ENCODE measurements around the gene LSP1.
A peak's percentile ranks its signal among the peaks of the same experiment; 100 is the strongest.

LSP1 gene

GRCh38 chr11:1920128-1920908, 67.4 kb downstream of the LSP1 start:
- TF ChIP-seq TAF1 (IDR thresholded peaks at IDR 0.05; ENCODE audit: borderline replicate concordance, low read depth, low read length) (no peak), POLR2A (IDR thresholded peaks at IDR 0.05; ENCODE audit: low read depth, low read length) (no peak), POLR2AphosphoS5 (IDR thresholded peaks at IDR 0.05; ENCODE audit: low read depth, low read length) (no peak)
- FAIRE-seq (no peak), DNase-seq (ENCODE audit: insufficient read length) (no peak)

GRCh38 chr11:1920909-1921573, 68.2 kb downstream of the LSP1 start:
- peak; percentile 29 for DNase-seq (ENCODE audit: insufficient read length)
- TF ChIP-seq POLR2AphosphoS5 (IDR thresholded peaks at IDR 0.05; ENCODE audit: low read depth, low read length) (no peak), TAF1 (IDR thresholded peaks at IDR 0.05; ENCODE audit: borderline replicate concordance, low read depth, low read length) (no peak), POLR2A (IDR thresholded peaks at IDR 0.05; ENCODE audit: low read depth, low read length) (no peak)
- no peak for FAIRE-seq

DNA sequence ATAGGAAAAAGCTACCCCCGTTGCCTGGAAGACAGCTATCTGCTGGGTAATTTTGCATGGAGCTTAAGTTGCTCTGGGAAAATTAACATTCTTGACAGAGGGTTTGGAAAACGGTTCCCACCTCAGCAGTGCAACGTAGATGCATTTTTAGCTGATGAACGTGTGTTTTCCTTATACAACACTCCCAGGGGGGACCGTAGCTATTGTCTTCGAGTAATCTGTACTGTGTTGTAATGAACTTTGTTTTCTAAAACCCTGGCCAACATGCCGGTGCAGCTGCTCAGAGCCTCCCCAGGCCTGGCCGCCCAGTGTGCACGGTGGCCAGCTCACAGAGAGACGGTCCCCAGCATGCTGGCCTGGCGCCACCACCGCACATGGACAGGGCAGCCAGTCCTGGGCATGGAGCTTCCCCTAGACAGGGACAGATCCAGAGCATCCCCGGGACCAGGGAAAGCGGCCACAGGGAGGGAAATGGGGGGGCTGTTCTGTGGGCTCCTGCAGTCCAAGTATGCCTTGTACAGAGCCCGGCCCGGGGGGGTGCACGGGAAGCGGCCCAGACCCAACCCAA, 68.8 kb downstream of the LSP1 start:
- no peak for TF ChIP-seq POLR2AphosphoS5 (IDR thresholded peaks at IDR 0.05; ENCODE audit: low read depth, low read length)
- TF ChIP-seq TAF1 (IDR thresholded peaks at IDR 0.05; ENCODE audit: borderline replicate concordance, low read depth, low read length): no peak
- TF ChIP-seq POLR2A (IDR thresholded peaks at IDR 0.05; ENCODE audit: low read depth, low read length): no peak
- FAIRE-seq: no peak
- DNase-seq (ENCODE audit: insufficient read length): no peak

GRCh38 chr11:1922481-1923081, 69.7 kb downstream of the LSP1 start:
- FAIRE-seq: no peak
- no peak for DNase-seq (ENCODE audit: insufficient read length)
- no peak for TF ChIP-seq TAF1 (IDR thresholded peaks at IDR 0.05; ENCODE audit: borderline replicate concordance, low read depth, low read length)
- no peak for TF ChIP-seq POLR2A (IDR thresholded peaks at IDR 0.05; ENCODE audit: low read depth, low read length)

- FAIRE-seq (no peak), DNase-seq (ENCODE audit: insufficient read length) (no peak)
- TF ChIP-seq POLR2AphosphoS5 (IDR thresholded peaks at IDR 0.05; ENCODE audit: low read depth, low read length) (no peak), TAF1 (IDR thresholded peaks at IDR 0.05; ENCODE audit: borderline replicate concordance, low read depth, low read length) (no peak), POLR2A (IDR thresholded peaks at IDR 0.05; ENCODE audit: low read depth, low read length) (no peak)
Measured at GRCh38 chr11:1923201-1923956, 70.5 kb downstream of the LSP1 start.

GRCh38 chr11:1924181-1924580, 71.3 kb downstream of the LSP1 start:
- no peak for TF ChIP-seq POLR2AphosphoS5 (IDR thresholded peaks at IDR 0.05; ENCODE audit: low read depth, low read length)
- no peak for TF ChIP-seq POLR2A (IDR thresholded peaks at IDR 0.05; ENCODE audit: low read depth, low read length)
- TF ChIP-seq TAF1 (IDR thresholded peaks at IDR 0.05; ENCODE audit: borderline replicate concordance, low read depth, low read length): no peak
- FAIRE-seq (no peak), DNase-seq (ENCODE audit: insufficient read length) (no peak)

GRCh38 chr11:1924646-1925372, 71.9 kb downstream of the LSP1 start:
- TF ChIP-seq POLR2A (IDR thresholded peaks at IDR 0.05; ENCODE audit: low read depth, low read length) (no peak), TAF1 (IDR thresholded peaks at IDR 0.05; ENCODE audit: borderline replicate concordance, low read depth, low read length) (no peak), POLR2AphosphoS5 (IDR thresholded peaks at IDR 0.05; ENCODE audit: low read depth, low read length) (no peak)
- FAIRE-seq (no peak), DNase-seq (ENCODE audit: insufficient read length) (no peak)

DNA sequence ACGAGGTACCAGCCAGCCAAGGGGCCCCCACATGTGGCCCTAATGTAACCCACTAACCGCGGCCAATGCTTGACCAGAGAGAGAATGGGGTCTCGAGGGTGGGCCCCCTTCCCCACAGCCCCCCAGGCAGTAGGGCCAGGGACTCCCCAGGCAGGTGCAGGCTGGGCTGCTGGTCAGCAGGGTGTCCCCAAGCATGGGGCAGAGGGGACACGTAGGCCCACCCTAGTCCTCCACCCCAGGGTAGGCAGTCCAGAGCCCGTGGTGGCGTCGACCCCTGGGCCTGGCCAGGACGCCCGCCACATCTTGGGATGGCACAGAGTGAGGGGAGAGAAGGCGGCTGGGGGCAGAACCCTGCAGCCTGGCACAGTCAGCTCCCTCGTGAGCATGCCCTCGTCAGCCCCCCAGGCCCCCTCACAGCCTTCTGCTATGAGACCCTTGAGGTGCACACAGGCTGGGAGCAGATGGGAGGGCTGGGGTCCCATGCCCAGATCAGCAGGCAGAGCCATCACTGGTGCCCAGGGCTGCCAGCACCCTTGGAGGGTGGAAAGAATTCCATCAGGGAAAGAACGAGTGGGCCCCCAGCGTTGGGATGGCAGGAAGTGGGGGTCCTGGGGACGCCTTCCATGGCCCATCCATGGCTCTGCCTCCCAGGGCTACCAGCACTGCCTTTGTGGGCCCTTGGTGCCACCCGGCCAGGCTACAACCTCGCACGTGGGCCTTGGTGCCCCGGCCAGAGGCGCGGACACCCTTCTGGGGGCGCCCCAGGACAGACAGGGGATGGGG, 72.7 kb downstream of the LSP1 start:
- no peak for TF ChIP-seq POLR2A (IDR thresholded peaks at IDR 0.05; ENCODE audit: low read depth, low read length)
- no peak for TF ChIP-seq POLR2AphosphoS5 (IDR thresholded peaks at IDR 0.05; ENCODE audit: low read depth, low read length)
- TF ChIP-seq TAF1 (IDR thresholded peaks at IDR 0.05; ENCODE audit: borderline replicate concordance, low read depth, low read length): no peak
- FAIRE-seq (no peak), DNase-seq (ENCODE audit: insufficient read length) (no peak)

GRCh38 chr11:1926156-1927025, 73.5 kb downstream of the LSP1 start:
- no peak for DNase-seq (ENCODE audit: insufficient read length)
- TF ChIP-seq TAF1 (IDR thresholded peaks at IDR 0.05; ENCODE audit: borderline replicate concordance, low read depth, low read length) (no peak), POLR2AphosphoS5 (IDR thresholded peaks at IDR 0.05; ENCODE audit: low read depth, low read length) (no peak), POLR2A (IDR thresholded peaks at IDR 0.05; ENCODE audit: low read depth, low read length) (no peak)
- no peak for FAIRE-seq
